PC-3 (cell line): Measurements from ENCODE around the gene CRYL1. TPM values are rescaled to one million over a fixed set of nuclear protein-coding genes. Genes with fewer than 3 reads are reported as not detected.

Source experiments
- ATAC-seq: fragments of 200-7000 bp; cut with Tn5 transposase; 2 replicates; pipeline ENCODE4 v1.9.1; 2020; ENCODE audit warnings: mild to moderate bottlenecking, moderate library complexity
- BruUV-seq: library from RNA; stranded (reverse); fragments of 400-500 nt; replicated peaks from 2 replicates; lab custom pipeline; 2021; lab: Mats Ljungman, UMichigan
- CTCF ChIA-PET: fragments of 300-600 bp; sonication (Branson Sonifier 250); formaldehyde crosslinking; loops from one replicate; lab custom pipeline; 2022; ENCODE audit warnings: antibody characterized with exemption; lab: Charles Lee
- POLR2A ChIA-PET: fragments of 300-600 bp; sonication (Branson Sonifier 250); formaldehyde crosslinking; loops from one replicate; lab custom pipeline; 2022; ENCODE audit warnings: antibody characterized with exemption; ENCODE audit not compliant: unreplicated experiment; lab: Charles Lee
- DNase-seq: peaks from one replicate; pipeline ENCODE4 v3.0.0-alpha.2; 2015
- H2AFZ ChIP-seq: fragments of 300-600 bp; sonication (generic); 2 replicates; pipeline ENCODE4 v1.6.0; 2016; ENCODE audit warnings: antibody characterized with exemption, low read length
- H3F3A ChIP-seq: fragments of 300-600 bp; sonication (generic); one replicate; pipeline ENCODE4 v1.6.0; 2017; ENCODE audit warnings: antibody characterized with exemption, low read length, control low read depth, mild to moderate bottlenecking; ENCODE audit not compliant: unreplicated experiment
- H3K27ac ChIP-seq: fragments of 300-600 bp; sonication (generic); 2 replicates; pipeline ENCODE4 v1.5.1; 2016; ENCODE audit warnings: mild to moderate bottlenecking, low read length
- H3K27me3 ChIP-seq: fragments of 300-600 bp; sonication (generic); 2 replicates; pipeline ENCODE4 v1.6.1; 2016; ENCODE audit warnings: low read length, mixed read lengths
- H3K36me3 ChIP-seq: fragments of 300-600 bp; sonication (generic); 2 replicates; pipeline ENCODE4 v1.6.1; 2016; ENCODE audit warnings: low read depth, mixed run types, low read length, mixed read lengths
- H3K4me1 ChIP-seq: fragments of 300-600 bp; sonication (generic); 2 replicates; pipeline ENCODE4 v1.5.1; 2016; ENCODE audit warnings: low read length; ENCODE audit not compliant: insufficient read depth
- H3K4me2 ChIP-seq: fragments of 300-600 bp; sonication (generic); 2 replicates; pipeline ENCODE4 v1.6.0; 2016; ENCODE audit warnings: low read length
- H3K4me3 ChIP-seq: fragments of 300-600 bp; sonication (generic); 2 replicates; pipeline ENCODE4 v1.5.1; 2016; ENCODE audit warnings: mild to moderate bottlenecking, low read length, mixed read lengths
- H3K79me2 ChIP-seq: fragments of 300-600 bp; sonication (generic); 2 replicates; pipeline ENCODE4 v1.6.1; 2017; ENCODE audit warnings: low read length, mixed read lengths
- H3K9ac ChIP-seq: fragments of 300-600 bp; sonication (generic); 2 replicates; pipeline ENCODE4 v1.6.0; 2016; ENCODE audit warnings: mild to moderate bottlenecking, low read length
- H3K9me2 ChIP-seq: fragments of 300-600 bp; sonication (generic); replicated peaks from 2 replicates; pipeline ENCODE4 v1.6.1; 2016; ENCODE audit warnings: mixed run types, low read length, mixed read lengths
- H3K9me3 ChIP-seq: fragments of 300-600 bp; sonication (generic); 2 replicates; pipeline ENCODE4 v1.6.1; 2016; ENCODE audit warnings: low read length, mixed read lengths
- H4K20me1 ChIP-seq: fragments of 300-600 bp; sonication (generic); 2 replicates; pipeline ENCODE4 v1.6.1; 2016; ENCODE audit warnings: low read length, mixed read lengths
- EZH2 ChIP-seq: fragments of 300-600 bp; sonication (generic); IDR thresholded peaks from one replicate; pipeline ENCODE4 v1.6.1; 2017; ENCODE audit warnings: antibody characterized with exemption, mild to moderate bottlenecking, low read length; ENCODE audit not compliant: unreplicated experiment
- EZH2phosphoT487 ChIP-seq: fragments of 300-600 bp; sonication (generic); IDR thresholded peaks from 2 replicates; pipeline ENCODE4 v1.6.1; 2018; ENCODE audit warnings: mild to moderate bottlenecking, antibody characterized with exemption, low read length, borderline replicate concordance
- intact Hi-C: fragments of 100-400 bp; cut with micrococcal nuclease; formaldehyde crosslinking; loops from 2 replicates; pipeline ENCODE4 v1.9.0; 2023
- total RNA-seq: library from RNA; depleted of rRNA; stranded (reverse); fragments of >200 nt; gene quantifications from 2 replicates; pipeline ENCODE4 v1.2.3, GENCODE V29; 2014
- TF ChIP-seq, protein P1 (sequence below): fragments of 300-600 bp; sonication (generic); conservative IDR thresholded peaks from 2 replicates; pipeline ENCODE4 v1.5.1; 2017; ENCODE audit warnings: antibody characterized with exemption, low read depth, mild to moderate bottlenecking, low read length

CRYL1 gene
- total RNA-seq, 1 experiment from 2014 or later: 20.8 TPM

GRCh38 chr13:20494656-20495055 lies 31.0 kb downstream of the CRYL1 start:
- Histone ChIP-seq H3F3A (no peaks in the 10 kb centered on the region), H4K20me1 (no peaks in the 10 kb centered on the region), H3K9ac (no peak overlapping the region), H3K27me3 (no peaks in the 10 kb centered on the region), H3K4me2 (no peak overlapping the region), H3K27ac (no peak overlapping the region), H3K36me3 (no peaks in the 10 kb centered on the region), H3K9me3 (no peaks in the 10 kb centered on the region), H3K9me2 (no peaks in the 10 kb centered on the region), H2AFZ (no peak overlapping the region), H3K4me1 (peaks cover 20% of the 10 kb centered on the region), H3K4me3 (no peak overlapping the region), H3K79me2 (no peaks in the 10 kb centered on the region)
- no TSS peak for BruUV-seq
- POLR2A ChIA-PET: no interaction called here
- DNase-seq (peak; percentile 20), ATAC-seq (peak; percentile 37)
- no peak for TF ChIP-seq EZH2phosphoT487
- no peak for TF ChIP-seq EZH2
- TF ChIP-seq, protein P1, sequence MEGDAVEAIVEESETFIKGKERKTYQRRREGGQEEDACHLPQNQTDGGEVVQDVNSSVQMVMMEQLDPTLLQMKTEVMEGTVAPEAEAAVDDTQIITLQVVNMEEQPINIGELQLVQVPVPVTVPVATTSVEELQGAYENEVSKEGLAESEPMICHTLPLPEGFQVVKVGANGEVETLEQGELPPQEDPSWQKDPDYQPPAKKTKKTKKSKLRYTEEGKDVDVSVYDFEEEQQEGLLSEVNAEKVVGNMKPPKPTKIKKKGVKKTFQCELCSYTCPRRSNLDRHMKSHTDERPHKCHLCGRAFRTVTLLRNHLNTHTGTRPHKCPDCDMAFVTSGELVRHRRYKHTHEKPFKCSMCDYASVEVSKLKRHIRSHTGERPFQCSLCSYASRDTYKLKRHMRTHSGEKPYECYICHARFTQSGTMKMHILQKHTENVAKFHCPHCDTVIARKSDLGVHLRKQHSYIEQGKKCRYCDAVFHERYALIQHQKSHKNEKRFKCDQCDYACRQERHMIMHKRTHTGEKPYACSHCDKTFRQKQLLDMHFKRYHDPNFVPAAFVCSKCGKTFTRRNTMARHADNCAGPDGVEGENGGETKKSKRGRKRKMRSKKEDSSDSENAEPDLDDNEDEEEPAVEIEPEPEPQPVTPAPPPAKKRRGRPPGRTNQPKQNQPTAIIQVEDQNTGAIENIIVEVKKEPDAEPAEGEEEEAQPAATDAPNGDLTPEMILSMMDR: no peak
- intact Hi-C loops: loop anchor here (2.0 to 5.0 kb wide), 6 partner anchors 56 to 430 kb away; partner anchors contain the start of genes IFT88 and IL17D
- CTCF ChIA-PET: no interaction called here

DNA sequence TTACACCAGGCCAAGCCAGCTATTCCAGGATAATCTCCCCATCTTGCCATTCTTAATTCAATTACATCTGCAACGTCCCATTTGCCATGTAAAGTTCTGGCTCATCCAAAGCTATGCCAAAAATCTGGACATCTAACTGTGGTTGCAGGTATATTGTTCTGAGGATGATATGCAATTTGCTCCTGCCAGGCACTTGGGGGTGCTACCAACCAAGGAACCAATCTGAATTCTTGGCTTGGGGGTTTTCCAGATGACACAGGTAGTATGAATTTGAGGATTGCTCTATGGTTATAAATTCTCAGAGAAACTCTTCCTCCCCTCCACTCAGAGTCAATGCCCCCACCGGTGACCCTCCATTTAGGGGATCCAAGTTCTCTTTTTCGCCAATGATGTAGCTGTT lies 33.0 kb downstream of the CRYL1 start:
- TF ChIP-seq EZH2phosphoT487 (no peak), EZH2 (no peak)
- TF ChIP-seq, protein P1: peak; percentile 87
- Histone ChIP-seq H3K9me3 (no peaks in the 10 kb centered on the region), H3K27ac (no peak overlapping the region), H3K9me2 (no peaks in the 10 kb centered on the region), H2AFZ (no peak overlapping the region), H3K4me1 (peaks cover 18% of the 10 kb centered on the region), H4K20me1 (no peaks in the 10 kb centered on the region), H3K36me3 (no peaks in the 10 kb centered on the region), H3K27me3 (no peaks in the 10 kb centered on the region), H3K4me2 (no peak overlapping the region), H3F3A (no peaks in the 10 kb centered on the region), H3K9ac (no peak overlapping the region), H3K4me3 (no peak overlapping the region), H3K79me2 (no peaks in the 10 kb centered on the region)
- DNase-seq (peak; percentile 73), ATAC-seq (peak; percentile 19; the same call in 1 of the 2 replicates)
- no TSS peak for BruUV-seq
- POLR2A ChIA-PET: no interaction called here
- CTCF ChIA-PET: interaction anchor here (0.6 to 0.8 kb wide), 4 partner anchors 139 to 432 kb away, joined by 3 to 6 read pairs (median 4); no protein-coding TSS in a partner anchor
- intact Hi-C loops: no loop called here

DNA sequence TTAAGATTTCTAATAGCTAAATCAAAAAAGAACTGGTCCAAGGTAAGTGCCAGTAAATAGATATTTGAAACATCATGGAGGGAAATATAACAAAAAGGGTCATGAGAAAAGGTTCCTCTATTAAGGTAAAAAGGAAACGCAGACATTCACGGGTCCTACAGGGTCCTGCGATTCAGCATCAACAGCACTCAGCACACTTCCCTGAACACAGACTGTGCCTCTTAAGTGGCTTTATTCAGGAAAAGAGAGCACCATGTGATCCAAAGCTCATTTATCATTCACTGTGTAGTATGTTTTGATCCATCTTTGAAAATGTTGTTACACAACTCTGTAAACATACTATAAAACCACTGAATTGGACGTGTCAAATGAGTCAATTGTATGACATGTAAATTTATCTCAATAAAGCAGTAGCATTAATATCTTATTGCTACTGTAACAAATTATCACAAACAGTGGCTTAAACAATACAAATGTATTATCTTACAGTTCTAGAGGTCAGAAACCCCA lies 33.7 kb downstream of the CRYL1 start:
- Histone ChIP-seq H3K4me3 (no peak overlapping the region), H4K20me1 (no peaks in the 10 kb centered on the region), H3K9me3 (no peaks in the 10 kb centered on the region), H3K9me2 (no peaks in the 10 kb centered on the region), H3F3A (no peaks in the 10 kb centered on the region), H2AFZ (no peak overlapping the region), H3K36me3 (no peaks in the 10 kb centered on the region), H3K27me3 (no peaks in the 10 kb centered on the region), H3K4me2 (no peak overlapping the region), H3K4me1 (peaks cover 18% of the 10 kb centered on the region), H3K9ac (no peak overlapping the region), H3K27ac (no peak overlapping the region), H3K79me2 (no peaks in the 10 kb centered on the region)
- intact Hi-C loops: no loop called here
- ATAC-seq (no peak), DNase-seq (peak; percentile 10)
- ChIA-PET CTCF (interaction anchor here (0.6 to 0.8 kb wide), 2 partner anchors 162 to 337 kb away, joined by 3 to 4 read pairs; no protein-coding TSS in a partner anchor), POLR2A (no interaction called here)
- TF ChIP-seq, protein P1: no peak
- BruUV-seq: no TSS peak
